ENCODE measurements around the gene ZNF571.

Gene ZNF571

DNA sequence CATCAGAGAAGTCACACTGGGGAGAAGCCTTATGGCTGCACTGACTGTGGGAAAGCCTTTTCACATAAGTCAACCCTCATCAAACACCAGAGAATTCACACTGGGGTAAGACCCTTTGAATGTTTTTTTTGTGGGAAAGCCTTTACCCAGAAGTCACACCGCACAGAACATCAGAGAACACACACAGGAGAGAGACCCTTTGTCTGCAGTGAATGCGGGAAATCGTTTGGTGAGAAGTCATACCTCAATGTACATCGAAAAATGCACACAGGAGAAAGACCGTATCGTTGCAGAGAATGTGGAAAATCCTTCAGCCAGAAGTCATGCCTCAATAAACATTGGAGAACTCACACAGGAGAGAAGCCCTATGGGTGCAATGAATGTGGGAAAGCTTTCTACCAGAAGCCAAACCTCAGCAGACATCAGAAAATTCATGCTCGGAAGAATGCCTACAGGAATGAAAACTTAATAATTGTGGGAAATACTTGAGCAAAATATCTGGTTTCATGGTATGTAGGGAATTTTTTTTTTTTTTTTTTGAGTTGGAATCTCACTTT, 57.1 kb downstream of the ZNF571 start:
- Histone ChIP-seq H3K36me3 (ENCODE audit: control insufficient read depth, insufficient read depth, low read length) (peaks cover 20% of the 10 kb centered on the region), H2AK5ac (ENCODE audit: low read length) (no peak overlapping the region), H3K27ac (ENCODE audit: low read depth, low read length) (no peak overlapping the region), H2BK15ac (replicated peaks; ENCODE audit: low read depth) (no peak overlapping the region), H3K56ac (ENCODE audit: low read length) (no peak overlapping the region), H4K5ac (ENCODE audit: low read length) (no peak overlapping the region), H3K79me1 (ENCODE audit: low read length) (no peaks in the 10 kb centered on the region), H4K8ac (ENCODE audit: low read depth, low read length) (no peak overlapping the region), H3K79me2 (ENCODE audit: control insufficient read depth, insufficient read depth, low read length) (no peaks in the 10 kb centered on the region), H3K4me3 (ENCODE audit: low read length) (peak overlapping the region; percentile 17), H2BK5ac (ENCODE audit: low read length) (no peak overlapping the region), H3K18ac (ENCODE audit: low read length) (no peak overlapping the region), H3K9ac (ENCODE audit: low read length) (no peak overlapping the region), H3K4me2 (ENCODE audit: low read length) (no peak overlapping the region), H3K4ac (ENCODE audit: low read depth, low read length) (no peak overlapping the region), H3K27me3 (ENCODE audit: insufficient read depth, low read length, poor library complexity) (no peaks in the 10 kb centered on the region), H2BK120ac (ENCODE audit: low read depth, low read length) (no peak overlapping the region), H3K4me1 (ENCODE audit: control insufficient read depth, low read depth, low read length) (no peaks in the 10 kb centered on the region), H3K23ac (ENCODE audit: low read length) (no peak overlapping the region)
- WGBS (ENCODE audit: extremely low coverage, insufficient coverage, low lambda C conversion rate): no CpG with 5 or more reads among the region's 7 CpGs
- DNase-seq: peak; percentile 69

DNA sequence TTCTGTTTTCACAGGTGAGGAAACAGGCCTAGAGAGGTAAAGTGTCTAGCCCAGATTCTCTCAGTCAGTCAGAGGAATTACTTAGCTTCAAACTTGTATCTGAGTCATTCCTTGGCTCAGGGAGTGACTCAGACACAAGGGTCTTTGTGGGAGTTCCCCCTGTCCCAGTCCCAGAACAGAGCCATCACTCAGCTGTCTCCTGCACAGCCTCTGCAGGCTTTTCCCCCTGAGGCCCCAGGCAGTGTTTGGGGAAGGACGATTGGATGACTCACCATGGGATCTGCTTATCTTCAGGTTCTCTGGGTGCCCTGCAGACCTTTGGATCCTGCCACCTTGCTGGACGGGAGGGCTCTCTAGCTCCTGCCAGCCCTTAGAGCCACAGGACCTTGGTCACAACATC, 74.7 kb downstream of the ZNF571 start:
- WGBS (ENCODE audit: extremely low coverage, insufficient coverage, low lambda C conversion rate): no CpG with 5 or more reads among the region's 2 CpGs
- H3K4me3 ChIP-seq (ENCODE audit: low read length): no peak overlapping the region
- H3K36me3 ChIP-seq (ENCODE audit: control insufficient read depth, insufficient read depth, low read length): peaks cover 5% of the 10 kb centered on the region
- no peak overlapping the region for H3K18ac ChIP-seq (ENCODE audit: low read length)
- H3K9ac ChIP-seq (ENCODE audit: low read length): no peak overlapping the region
- no peak overlapping the region for H3K27ac ChIP-seq (ENCODE audit: low read depth, low read length)
- no peak overlapping the region for H2AK5ac ChIP-seq (ENCODE audit: low read length)
- no peaks in the 10 kb centered on the region for H3K79me1 ChIP-seq (ENCODE audit: low read length)
- H2BK15ac ChIP-seq (replicated peaks; ENCODE audit: low read depth): no peak overlapping the region
- H3K79me2 ChIP-seq (ENCODE audit: control insufficient read depth, insufficient read depth, low read length): no peaks in the 10 kb centered on the region
- no peak overlapping the region for H2BK120ac ChIP-seq (ENCODE audit: low read depth, low read length)
- H3K23ac ChIP-seq (ENCODE audit: low read length): no peak overlapping the region
- H3K4me1 ChIP-seq (ENCODE audit: control insufficient read depth, low read depth, low read length): no peaks in the 10 kb centered on the region
- H3K4ac ChIP-seq (ENCODE audit: low read depth, low read length): no peak overlapping the region
- peak; percentile 14 for DNase-seq
- H4K8ac ChIP-seq (ENCODE audit: low read depth, low read length): no peak overlapping the region
- H3K56ac ChIP-seq (ENCODE audit: low read length): no peak overlapping the region
- H4K5ac ChIP-seq (ENCODE audit: low read length): no peak overlapping the region
- no peak overlapping the region for H3K4me2 ChIP-seq (ENCODE audit: low read length)
- H3K27me3 ChIP-seq (ENCODE audit: insufficient read depth, low read length, poor library complexity): no peaks in the 10 kb centered on the region
- H2BK5ac ChIP-seq (ENCODE audit: low read length): no peak overlapping the region
